Skin of body (tissue), 2 donors: Measurements from ENCODE around the gene TOMT. TPM values are rescaled to one million over a fixed set of nuclear protein-coding genes. Genes with fewer than 3 reads are reported as not detected.

Source experiments
- small RNA-seq: library from RNA; depleted of rRNA; stranded (forward); fragments of <200 nt; gene quantifications from one replicate; pipeline ENCODE3, GENCODE V24; 2014; ENCODE audit warnings: low replicate concordance
- total RNA-seq: library from RNA; depleted of rRNA; stranded (reverse); fragments of >200 nt; gene quantifications from one replicate; pipeline ENCODE4 v1.2.3, GENCODE V29; 2014

The TOMT gene
- total RNA-seq, 1 donor from 2014 or later = not detected

Small RNAs within 50 kb of the gene (small RNA-seq; reads per million reads assigned to genes)
- gene MIR3165 = not detected

Other genes with a start within 250 kb of the TOMT start
- gene DEFB131B, start 227.5 kb upstream of the TOMT start, total RNA-seq = not detected
- gene XNDC1N, start 177.3 kb upstream of the TOMT start, total RNA-seq = 14.1 TPM
- 23.7 TPM for gene RNF121, start 176.9 kb upstream of the TOMT start, total RNA-seq
- gene IL18BP, start 107.0 kb upstream of the TOMT start, total RNA-seq = 3.7 TPM
- 191 TPM for gene NUMA1, start 25.4 kb upstream of the TOMT start, total RNA-seq
- 2.4 TPM for gene LRRC51, start 25.1 kb upstream of the TOMT start, total RNA-seq
- gene LAMTOR1, start 2.6 kb upstream of the TOMT start, total RNA-seq = 34.1 TPM
- gene ANAPC15, start 6.8 kb downstream of the TOMT start, total RNA-seq = 9.7 TPM
- 0.59 TPM for gene FOLR3, start 29.8 kb downstream of the TOMT start, total RNA-seq
- gene FOLR1, start 86.2 kb downstream of the TOMT start, total RNA-seq = 0.69 TPM
- 25.7 TPM for gene FOLR2, start 110.9 kb downstream of the TOMT start, total RNA-seq
- gene INPPL1, start 118.8 kb downstream of the TOMT start, total RNA-seq = 37.7 TPM
- not detected for gene PHOX2A, start 138.3 kb downstream of the TOMT start, total RNA-seq